ENCODE measurements around the gene AMDHD1.

AMDHD1 gene

DNA sequence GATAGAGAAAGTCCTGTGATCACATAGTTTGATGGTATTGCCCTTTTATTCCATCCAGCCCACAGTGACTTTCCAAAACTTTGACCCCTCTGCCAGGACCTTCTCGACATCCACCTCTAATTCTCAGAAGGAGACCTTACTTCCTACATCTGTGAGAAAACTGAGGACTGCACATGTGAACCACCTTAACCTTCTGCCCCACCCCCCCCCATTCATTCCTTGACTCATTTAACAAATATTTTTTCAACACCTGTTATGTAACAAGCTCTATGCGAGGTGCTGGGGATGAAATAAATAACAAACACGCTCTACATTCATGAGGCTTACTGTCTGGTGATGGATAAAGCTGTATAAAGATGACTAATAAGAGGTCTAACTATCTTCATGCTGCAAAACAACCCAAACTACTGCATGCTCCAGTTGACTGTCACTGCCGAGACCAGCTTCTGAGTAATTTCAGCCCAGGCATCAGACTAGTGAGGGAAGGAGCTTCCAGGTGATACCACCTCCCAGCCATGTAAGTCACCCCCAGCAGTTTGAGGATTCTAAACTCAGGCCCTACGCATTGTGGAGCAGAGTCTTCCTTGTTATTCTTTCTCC, 54.9 kb downstream of the AMDHD1 start:
- no peak for FAIRE-seq

DNA sequence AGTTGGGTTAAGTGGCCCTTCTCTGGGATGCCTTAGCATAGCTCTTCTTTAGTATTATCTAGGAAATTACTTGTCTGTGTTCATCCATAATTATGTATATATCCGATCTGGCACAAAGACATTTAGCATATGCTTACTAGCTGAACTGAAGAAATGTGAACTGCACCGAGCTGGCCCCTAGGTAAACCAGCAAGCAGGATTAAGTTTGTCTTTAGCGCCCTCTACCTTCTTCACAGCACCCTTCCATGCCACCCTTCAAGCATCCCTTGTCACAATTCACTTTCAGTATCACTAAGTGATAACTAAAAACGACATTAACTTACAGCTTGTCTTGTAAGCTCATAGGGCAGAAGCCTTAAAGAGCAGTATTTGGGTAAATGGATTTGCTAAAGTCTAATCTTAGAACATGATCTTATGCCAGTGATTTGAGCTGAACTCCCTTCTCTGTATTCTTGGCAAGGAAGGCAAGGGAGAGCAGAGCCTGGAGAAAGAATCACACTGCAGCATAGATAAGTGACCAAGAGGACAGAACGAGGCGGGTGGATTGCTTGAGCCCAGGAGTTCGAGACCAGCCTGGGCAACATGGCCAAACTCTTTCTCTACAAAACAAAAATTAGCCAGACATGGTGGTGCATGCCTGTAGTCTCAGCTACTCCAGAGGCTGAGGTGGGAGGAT, 55.6 kb downstream of the AMDHD1 start:
- TF ChIP-seq POLR2A (IDR thresholded peaks at IDR 0.05; ENCODE audit: low read depth, low read length) (no peak), TAF1 (IDR thresholded peaks at IDR 0.05; ENCODE audit: borderline replicate concordance, low read depth, low read length) (no peak), POLR2AphosphoS5 (IDR thresholded peaks at IDR 0.05; ENCODE audit: low read depth, low read length) (no peak)
- DNase-seq (ENCODE audit: insufficient read length) (peak; percentile 43), FAIRE-seq (peak; percentile 76)

More for the DNA sequence above, 54.9 kb downstream of the AMDHD1 start:
- no peak for DNase-seq (ENCODE audit: insufficient read length)
- TF ChIP-seq POLR2AphosphoS5 (IDR thresholded peaks at IDR 0.05; ENCODE audit: low read depth, low read length) (no peak), TAF1 (IDR thresholded peaks at IDR 0.05; ENCODE audit: borderline replicate concordance, low read depth, low read length) (no peak), POLR2A (IDR thresholded peaks at IDR 0.05; ENCODE audit: low read depth, low read length) (no peak)

DNA sequence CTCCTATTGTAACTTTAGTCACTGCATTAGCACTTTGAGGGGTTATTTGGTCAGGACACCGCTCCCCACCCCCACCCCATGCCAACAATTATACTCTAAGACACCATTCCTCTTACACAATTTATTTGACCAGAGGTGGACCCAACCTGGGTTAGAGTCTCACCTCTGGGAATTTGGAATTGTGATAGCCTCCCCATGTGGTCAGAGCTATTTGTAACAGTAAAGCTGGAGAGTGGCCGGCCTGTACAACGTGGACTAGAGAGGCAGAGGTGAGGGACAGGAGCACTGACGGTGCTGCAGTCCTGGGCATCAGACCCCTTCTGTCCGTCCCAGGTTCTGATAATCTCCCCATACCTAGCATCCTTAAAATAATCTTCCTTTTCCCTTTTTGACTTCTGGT, 56.4 kb downstream of the AMDHD1 start:
- FAIRE-seq (no peak), DNase-seq (ENCODE audit: insufficient read length) (no peak)
- TF ChIP-seq POLR2AphosphoS5 (IDR thresholded peaks at IDR 0.05; ENCODE audit: low read depth, low read length) (no peak), TAF1 (IDR thresholded peaks at IDR 0.05; ENCODE audit: borderline replicate concordance, low read depth, low read length) (no peak), POLR2A (IDR thresholded peaks at IDR 0.05; ENCODE audit: low read depth, low read length) (no peak)

DNA sequence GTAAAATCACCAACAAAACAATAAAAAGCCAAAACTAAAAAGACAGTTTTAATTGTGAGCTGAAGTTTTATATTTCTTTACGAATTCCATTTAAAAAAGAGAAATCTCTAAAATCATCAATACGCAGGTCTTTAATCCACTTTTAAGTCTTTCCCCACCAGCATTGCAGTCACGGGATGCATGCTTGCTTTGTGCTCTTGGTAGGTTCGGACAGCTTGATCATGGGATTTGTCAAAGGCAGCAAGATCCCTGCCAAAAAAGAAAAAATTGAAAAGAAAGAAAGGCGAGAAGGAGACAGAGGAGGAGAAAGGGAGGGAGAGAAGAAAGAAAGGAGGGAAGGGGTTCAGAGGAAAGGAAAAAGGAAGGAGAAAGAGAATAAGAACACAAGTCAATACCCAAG, 57.7 kb downstream of the AMDHD1 start:
- TF ChIP-seq POLR2A (IDR thresholded peaks at IDR 0.05; ENCODE audit: low read depth, low read length) (no peak), POLR2AphosphoS5 (IDR thresholded peaks at IDR 0.05; ENCODE audit: low read depth, low read length) (no peak), TAF1 (IDR thresholded peaks at IDR 0.05; ENCODE audit: borderline replicate concordance, low read depth, low read length) (no peak)
- FAIRE-seq: no peak

DNA sequence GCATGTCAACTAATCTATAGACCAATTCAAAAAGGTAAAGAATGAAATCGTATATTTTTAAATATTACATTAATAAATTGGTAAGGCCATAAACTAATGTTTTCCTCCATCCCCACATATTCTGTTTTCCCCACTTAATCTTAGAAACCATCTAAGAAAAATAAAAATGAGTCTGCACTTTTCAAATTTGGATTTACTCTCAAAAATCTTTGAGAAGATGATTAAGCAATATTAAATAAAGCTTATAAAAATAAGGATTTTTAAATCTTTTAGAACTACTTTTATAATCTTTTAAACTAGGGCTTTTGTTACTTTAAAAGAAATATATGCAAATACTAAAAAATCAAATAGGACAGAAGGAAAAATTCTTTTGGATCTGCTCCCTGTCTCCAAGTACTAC, 63.6 kb downstream of the AMDHD1 start:
- TF ChIP-seq POLR2A (IDR thresholded peaks at IDR 0.05; ENCODE audit: low read depth, low read length) (no peak), TAF1 (IDR thresholded peaks at IDR 0.05; ENCODE audit: borderline replicate concordance, low read depth, low read length) (no peak), POLR2AphosphoS5 (IDR thresholded peaks at IDR 0.05; ENCODE audit: low read depth, low read length) (no peak)
- DNase-seq (ENCODE audit: insufficient read length) (no peak), FAIRE-seq (no peak)

More for the DNA sequence above, 57.7 kb downstream of the AMDHD1 start:
- no peak for DNase-seq (ENCODE audit: insufficient read length)

DNA sequence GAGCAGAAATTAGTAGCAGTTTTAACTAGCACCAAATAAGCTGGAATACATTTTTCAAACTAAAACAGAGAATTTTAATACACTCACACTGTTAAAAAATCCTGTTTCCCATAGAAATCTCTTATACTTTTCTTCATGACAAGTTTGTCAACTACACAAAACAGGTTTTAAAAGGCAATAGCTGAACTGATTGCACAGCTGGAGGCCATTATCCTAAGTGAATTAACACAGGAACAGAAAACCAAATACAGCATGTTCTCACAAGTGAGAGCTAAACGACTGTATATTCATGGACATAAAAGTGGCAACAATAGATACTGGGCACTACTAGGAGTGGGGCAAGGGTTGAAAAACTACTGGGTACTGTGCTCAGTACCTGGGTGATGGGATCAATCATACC, 64.6 kb downstream of the AMDHD1 start:
- no peak for TF ChIP-seq POLR2A (IDR thresholded peaks at IDR 0.05; ENCODE audit: low read depth, low read length)
- TF ChIP-seq POLR2AphosphoS5 (IDR thresholded peaks at IDR 0.05; ENCODE audit: low read depth, low read length): no peak
- TF ChIP-seq TAF1 (IDR thresholded peaks at IDR 0.05; ENCODE audit: borderline replicate concordance, low read depth, low read length): no peak
- FAIRE-seq: peak; percentile 44

DNA sequence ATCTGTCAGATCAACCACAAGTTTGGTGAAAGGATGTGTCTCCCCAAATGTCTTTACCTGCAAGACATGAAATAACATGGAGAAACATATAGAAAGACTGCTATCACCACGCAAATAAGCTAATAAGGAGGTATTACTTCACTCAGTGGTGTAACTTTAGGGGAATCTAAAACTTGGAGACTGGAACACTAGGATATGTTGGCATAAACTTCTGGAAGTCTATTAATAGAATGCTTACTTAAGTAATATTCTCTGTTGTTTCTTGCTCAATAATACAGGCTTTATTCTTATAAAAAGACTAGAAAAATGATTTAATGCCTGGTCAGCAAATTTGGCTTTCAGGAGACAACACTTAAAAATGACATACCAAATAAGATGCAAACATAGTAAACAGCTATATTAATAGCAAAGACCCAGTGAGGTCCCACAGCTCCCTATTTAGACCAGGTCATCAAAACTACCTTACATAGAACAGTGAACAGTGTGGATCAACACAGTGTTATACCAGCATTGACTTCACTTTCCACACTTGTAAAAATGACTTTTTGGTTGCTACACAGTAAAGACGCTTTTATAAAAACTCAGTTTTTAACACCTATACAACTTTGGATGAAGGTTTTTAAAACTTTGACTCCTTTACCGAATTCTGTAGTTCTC, 71.9 kb downstream of the AMDHD1 start:
- DNase-seq (ENCODE audit: insufficient read length) (no peak), FAIRE-seq (no peak)
- TF ChIP-seq TAF1 (IDR thresholded peaks at IDR 0.05; ENCODE audit: borderline replicate concordance, low read depth, low read length) (no peak), POLR2AphosphoS5 (IDR thresholded peaks at IDR 0.05; ENCODE audit: low read depth, low read length) (no peak), POLR2A (IDR thresholded peaks at IDR 0.05; ENCODE audit: low read depth, low read length) (no peak)

More for the DNA sequence above, 64.6 kb downstream of the AMDHD1 start:
- DNase-seq (ENCODE audit: insufficient read length): no peak

DNA sequence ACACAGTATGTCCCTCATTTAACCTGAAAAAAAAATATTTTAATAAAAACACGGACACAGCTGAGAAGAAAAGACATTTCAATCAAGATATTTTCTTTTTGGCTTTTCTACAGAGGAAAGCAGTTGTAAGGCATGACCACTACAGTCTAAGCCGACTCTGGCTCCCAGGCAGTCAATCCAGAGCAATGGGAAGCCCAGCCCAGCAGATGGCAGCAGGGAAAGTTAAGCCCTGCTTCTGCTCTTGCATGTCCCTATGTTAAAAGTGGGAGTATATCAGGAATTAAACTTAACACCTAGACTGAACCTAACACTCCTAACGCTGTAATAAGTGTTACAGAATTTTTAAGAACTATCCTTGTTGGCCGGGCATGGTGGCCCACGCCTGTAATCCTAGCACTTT, 72.5 kb downstream of the AMDHD1 start:
- DNase-seq (ENCODE audit: insufficient read length): no peak
- TF ChIP-seq POLR2AphosphoS5 (IDR thresholded peaks at IDR 0.05; ENCODE audit: low read depth, low read length) (no peak), POLR2A (IDR thresholded peaks at IDR 0.05; ENCODE audit: low read depth, low read length) (no peak), TAF1 (IDR thresholded peaks at IDR 0.05; ENCODE audit: borderline replicate concordance, low read depth, low read length) (no peak)
- no peak for FAIRE-seq

All from GM12892 (cell line).